Natural killer cell treated with Interleukin-12 subunit alpha and Interleukin-12 subunit beta and Interleukin-15 and Interleukin-18, amount 100 ng/mL, for 72 hours (primary cell): Measurements from ENCODE around the gene GIMAP2. TPM values are rescaled to one million over a fixed set of nuclear protein-coding genes. Genes with fewer than 3 reads are reported as not detected.

Experiments
- ATAC-seq, 2 donors: fragments of 150-1000 bp; cut with Tn5 transposase in 1 of 2; sonication (Bioruptor Pico), chemical (Tn5 transposase) in 1 of 2; 2 replicates each; pipeline ENCODE4 v1.10.0; 2021
- DNase-seq: peaks from one replicate; pipeline ENCODE4 v3.0.0; 2022; ENCODE audit warnings: low spot score
- H3K27ac Mint-ChIP-seq, 2 donors: 1 replicate in 1 of 2; 2 replicates in 1 of 2; pipeline ENCODE4 v1.8.0; 2022; ENCODE audit warnings: mixed read lengths in 2 of 2, mild to moderate bottlenecking in 1 of 2, moderate library complexity in 1 of 2
- H3K27me3 Mint-ChIP-seq, 2 donors: 1 replicate in 1 of 2; 2 replicates in 1 of 2; pipeline ENCODE4 v1.8.0; 2022; ENCODE audit warnings: mixed read lengths in 2 of 2
- H3K36me3 Mint-ChIP-seq: one replicate; pipeline ENCODE4 v1.8.0; 2022; ENCODE audit warnings: mixed read lengths
- H3K4me1 Mint-ChIP-seq, 2 donors: 1 replicate in 1 of 2; 2 replicates in 1 of 2; pipeline ENCODE4 v1.8.0; 2022; ENCODE audit warnings: low read depth in 2 of 2, mixed read lengths in 2 of 2, mild to moderate bottlenecking in 1 of 2
- H3K4me3 Mint-ChIP-seq: one replicate; pipeline ENCODE4 v1.8.0; 2022; ENCODE audit warnings: mixed read lengths
- H3K9me3 Mint-ChIP-seq: 2 replicates; pipeline ENCODE4 v1.8.0; 2022; ENCODE audit warnings: mixed read lengths
- total RNA-seq, 2 donors: library from RNA; stranded (reverse); gene quantifications; one replicate each; pipeline ENCODE4 v1.2.3, GENCODE V29; 2022

The GIMAP2 gene
- total RNA-seq, 2 donors from 2014 or later, result 26.1 to 39.2 TPM

DNA sequence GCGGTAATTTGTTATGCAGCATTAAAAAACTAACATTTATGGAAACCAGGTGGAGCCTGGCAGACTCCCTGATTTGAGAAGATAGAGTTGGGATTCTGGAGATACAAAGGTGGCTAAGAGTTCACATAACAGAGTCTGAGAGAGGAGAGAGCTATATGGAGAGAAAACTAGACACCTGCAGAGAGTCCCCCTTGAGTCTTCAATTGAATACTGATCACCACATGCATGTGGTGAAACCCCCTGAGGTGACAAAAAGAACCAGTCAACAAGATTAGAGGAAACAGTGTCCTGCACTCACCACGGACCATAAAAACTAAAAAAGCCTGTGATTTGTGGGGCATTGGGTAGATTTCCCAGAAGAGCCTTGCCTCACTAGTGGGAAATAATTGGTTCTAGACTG is 10.1 kb downstream of the GIMAP2 start:
- Mint-ChIP-seq H3K27ac (peak overlapping the region; percentile 38 to 70), H3K4me3 (peak overlapping the region; percentile 34), H3K36me3 (peaks cover 66% of the 10 kb centered on the region), H3K27me3 (no peaks in the 10 kb centered on the region), H3K4me1 (peaks cover 11 to 26% of the 10 kb centered on the region in 2 donors), H3K9me3 (peaks cover 26% of the 10 kb centered on the region)
- DNase-seq (no peak), ATAC-seq (peak; percentile 53 to 60)

DNA sequence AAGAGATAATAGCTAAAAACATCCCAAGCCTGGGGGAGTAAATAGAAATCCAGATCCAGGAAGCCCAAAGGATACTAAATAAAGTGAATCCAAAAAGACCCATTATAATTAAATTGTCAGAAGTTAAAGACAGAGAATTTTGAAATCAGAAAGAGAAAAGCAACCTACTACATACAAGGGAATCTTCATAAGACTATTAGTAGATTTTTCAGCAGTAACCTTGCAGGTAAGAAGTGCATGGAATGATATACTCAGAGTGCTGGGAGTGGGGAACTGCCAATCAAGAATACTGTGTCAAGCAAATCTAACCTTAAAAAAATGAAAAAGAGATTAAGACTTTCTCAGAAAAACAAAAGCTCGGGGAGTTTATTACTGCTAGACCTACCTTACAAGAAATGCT is 17.7 kb downstream of the GIMAP2 start:
- Mint-ChIP-seq H3K27ac (no peak overlapping the region), H3K9me3 (peaks cover 43% of the 10 kb centered on the region), H3K4me3 (no peak overlapping the region), H3K4me1 (peaks cover 0 to 3% of the 10 kb centered on the region in 2 donors), H3K27me3 (no peaks in the 10 kb centered on the region), H3K36me3 (peaks cover 74% of the 10 kb centered on the region)
- ATAC-seq (no peak), DNase-seq (no peak)

DNA sequence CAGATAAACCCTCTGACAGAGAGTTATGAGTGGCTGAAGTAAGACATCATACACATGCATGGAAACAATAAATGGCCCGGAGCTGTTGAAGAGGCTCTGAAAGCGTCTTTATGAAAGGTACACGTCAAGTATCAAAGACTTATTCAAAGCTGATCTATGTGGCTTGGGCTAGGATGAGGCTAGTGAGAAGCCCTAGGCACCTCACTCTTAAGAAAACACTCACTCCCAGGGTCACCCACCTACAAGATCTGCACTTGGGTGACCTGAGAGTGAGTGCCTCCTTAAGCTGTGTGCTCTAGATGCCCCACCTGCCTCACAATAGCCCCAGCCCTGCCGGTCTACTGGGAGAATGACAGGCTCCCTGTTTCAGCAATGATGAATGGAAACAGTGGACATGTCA is 29.8 kb downstream of the GIMAP2 start:
- peaks cover 12% of the 10 kb centered on the region for H3K9me3 Mint-ChIP-seq
- peaks cover 43% of the 10 kb centered on the region for H3K36me3 Mint-ChIP-seq
- H3K4me1 Mint-ChIP-seq, result peaks cover 50 to 68% of the 10 kb centered on the region in 2 donors
- no peaks in the 10 kb centered on the region for H3K27me3 Mint-ChIP-seq
- peak overlapping the region; percentile 81 for H3K4me3 Mint-ChIP-seq
- DNase-seq (no peak), ATAC-seq (no peak)
- H3K27ac Mint-ChIP-seq, result peak overlapping the region; percentile 99

DNA sequence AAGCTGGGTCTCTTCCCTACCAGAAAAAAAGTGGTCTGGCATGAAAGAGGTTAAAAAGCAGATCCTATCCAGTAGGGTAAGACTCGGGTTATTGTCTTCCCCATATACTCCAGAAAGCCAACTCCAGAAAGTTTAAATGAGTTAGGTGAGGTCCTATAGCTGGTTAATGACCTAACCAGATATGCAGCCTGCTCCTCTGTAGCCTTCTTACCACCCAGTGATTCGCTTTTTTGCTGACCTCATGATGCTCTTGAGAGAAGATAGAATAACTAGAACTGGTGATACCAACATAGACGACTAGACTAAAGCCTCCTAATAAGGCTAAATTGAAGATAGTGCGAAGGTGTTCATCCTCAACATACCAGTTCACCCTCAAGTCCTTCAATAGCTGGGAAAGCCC is 30.2 kb downstream of the GIMAP2 start:
- peak in 1 of 2 donors; percentile 65 for ATAC-seq
- Mint-ChIP-seq H3K27ac (peak overlapping the region; percentile 99), H3K36me3 (peaks cover 43% of the 10 kb centered on the region)

DNA sequence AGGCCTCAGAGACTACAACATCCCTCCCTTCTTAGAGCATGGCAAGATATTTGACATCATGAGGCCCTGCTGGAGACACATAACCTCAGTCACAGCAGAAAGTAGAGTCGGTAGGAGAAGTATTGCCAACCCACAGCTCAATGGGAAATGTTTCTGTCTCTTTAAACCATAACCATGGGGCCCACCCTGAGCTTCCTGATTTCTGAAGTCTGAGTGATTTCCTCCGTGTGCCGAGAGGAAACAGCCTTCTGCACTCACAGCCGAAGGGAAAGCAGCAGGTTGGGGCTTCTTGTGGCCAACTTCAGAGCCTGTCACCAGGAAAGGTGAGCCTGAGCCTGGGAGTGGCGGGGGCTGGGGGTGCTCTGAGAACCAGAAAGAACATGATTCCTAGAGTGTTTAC is 30.9 kb downstream of the GIMAP2 start, which contains the start of gene GIMAP1:
Gene GIMAP1, plus strand, starts transcription at position 246 of the 400 bp plus-strand sequence. CDS start 2,435 bp downstream, outside the sequence.
- peak within 1 kb of the TSS; percentile 99 for H3K27ac Mint-ChIP-seq
- peaks cover 12% of the 10 kb centered on the region for H3K9me3 Mint-ChIP-seq
- H3K36me3 Mint-ChIP-seq, result peaks cover 50% of the 10 kb centered on the region
- DNase-seq (peak; percentile 67), ATAC-seq (peak; percentile 80 to 87)
- H3K27me3 Mint-ChIP-seq, result no peaks in the 10 kb centered on the region
- H3K4me3 Mint-ChIP-seq, result peak within 1 kb of the TSS; percentile 81
- H3K4me1 Mint-ChIP-seq, result peaks cover 54 to 73% of the 10 kb centered on the region in 2 donors

More for the DNA sequence above, 30.2 kb downstream of the GIMAP2 start:
- H3K9me3 Mint-ChIP-seq, result peaks cover 12% of the 10 kb centered on the region
- H3K4me1 Mint-ChIP-seq, result peaks cover 51 to 68% of the 10 kb centered on the region in 2 donors
- DNase-seq, result no peak
- H3K4me3 Mint-ChIP-seq, result peak overlapping the region; percentile 81
- H3K27me3 Mint-ChIP-seq, result no peaks in the 10 kb centered on the region

DNA sequence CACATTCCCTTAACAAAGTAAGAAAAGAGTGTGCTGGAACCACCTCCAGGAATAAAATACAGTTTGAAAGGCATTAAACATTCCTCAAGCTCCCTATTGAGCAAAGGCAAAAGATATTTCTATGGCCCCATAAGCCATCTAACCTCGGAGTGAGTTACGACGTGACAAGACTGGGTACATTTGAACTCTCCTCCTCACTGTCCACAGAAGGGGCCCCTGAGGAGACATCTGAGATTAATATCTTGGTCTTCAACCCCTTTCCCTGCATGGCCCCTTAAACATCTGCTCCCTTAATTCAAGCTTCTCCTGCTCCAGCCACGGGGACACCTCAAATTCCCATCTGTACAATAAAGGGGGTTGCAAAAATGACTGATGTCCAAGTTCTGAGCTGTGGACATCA is 31.4 kb downstream of the GIMAP2 start:
- Mint-ChIP-seq H3K27me3 (no peaks in the 10 kb centered on the region), H3K9me3 (peaks cover 12% of the 10 kb centered on the region), H3K27ac (peak overlapping the region; percentile 99), H3K4me1 (peaks cover 60 to 78% of the 10 kb centered on the region in 2 donors), H3K36me3 (peaks cover 54% of the 10 kb centered on the region), H3K4me3 (peak overlapping the region; percentile 81)
- ATAC-seq, result peak in 1 of 2 donors; percentile 43
- no peak for DNase-seq

DNA sequence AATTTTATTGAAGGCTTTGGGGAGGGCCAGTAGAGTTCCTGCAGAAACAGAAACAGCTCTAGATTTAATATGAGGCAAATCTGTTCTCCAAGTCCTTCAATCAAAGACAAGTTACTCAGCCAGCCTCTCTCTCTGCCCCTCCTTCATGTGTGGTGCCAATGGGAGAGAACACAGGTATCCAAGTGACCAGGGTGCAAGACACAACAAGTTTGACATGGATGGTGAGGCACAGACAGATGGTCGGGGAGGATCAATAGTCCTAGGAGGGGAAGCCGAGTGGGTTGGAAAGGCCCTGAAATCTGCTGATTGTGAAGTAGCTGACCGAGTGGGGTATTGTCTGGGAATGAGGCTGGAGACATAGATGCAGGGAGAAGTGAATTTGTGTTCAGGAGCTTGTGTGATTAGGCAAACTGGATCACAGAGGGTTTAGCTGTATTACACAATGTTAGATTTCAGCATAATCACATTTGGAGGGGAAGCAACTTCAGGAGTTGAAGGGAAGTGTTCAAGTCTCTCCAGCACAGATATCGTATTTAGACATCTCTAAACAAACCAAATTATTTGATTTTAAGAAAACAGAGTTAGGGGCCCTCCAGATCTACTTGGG is 32.4 kb downstream of the GIMAP2 start:
- peak overlapping the region; percentile 99 for H3K27ac Mint-ChIP-seq
- H3K4me1 Mint-ChIP-seq, result peaks cover 66 to 80% of the 10 kb centered on the region in 2 donors
- peaks cover 8% of the 10 kb centered on the region for H3K9me3 Mint-ChIP-seq
- ATAC-seq (no peak), DNase-seq (no peak)
- H3K27me3 Mint-ChIP-seq, result no peaks in the 10 kb centered on the region
- H3K36me3 Mint-ChIP-seq, result peaks cover 50% of the 10 kb centered on the region
- H3K4me3 Mint-ChIP-seq, result peak overlapping the region; percentile 81

DNA sequence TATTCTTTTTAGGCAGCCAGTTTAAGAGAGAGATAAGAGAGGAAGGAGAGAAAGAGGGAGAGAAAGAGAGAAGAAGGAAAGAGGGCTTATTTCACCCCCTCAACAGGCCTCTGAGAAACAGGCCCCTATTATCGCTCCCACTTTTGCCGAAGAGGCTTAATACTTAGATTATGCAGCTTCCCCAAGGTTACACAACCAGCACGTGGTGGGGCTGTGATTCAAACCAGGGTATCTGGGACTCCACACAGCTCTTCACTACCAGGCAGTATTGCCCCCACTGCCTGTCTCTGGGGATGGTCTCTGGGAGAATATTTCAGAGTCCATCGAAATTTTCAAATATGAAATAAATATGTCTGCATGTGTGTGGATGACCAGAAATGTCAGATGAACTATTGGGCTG is 33.9 kb downstream of the GIMAP2 start:
- DNase-seq (no peak), ATAC-seq (no peak)
- Mint-ChIP-seq H3K4me3 (peak overlapping the region; percentile 81), H3K9me3 (peaks cover 4% of the 10 kb centered on the region), H3K4me1 (peaks cover 70 to 83% of the 10 kb centered on the region in 2 donors), H3K36me3 (peaks cover 58% of the 10 kb centered on the region), H3K27ac (peak overlapping the region; percentile 99), H3K27me3 (no peaks in the 10 kb centered on the region)

DNA sequence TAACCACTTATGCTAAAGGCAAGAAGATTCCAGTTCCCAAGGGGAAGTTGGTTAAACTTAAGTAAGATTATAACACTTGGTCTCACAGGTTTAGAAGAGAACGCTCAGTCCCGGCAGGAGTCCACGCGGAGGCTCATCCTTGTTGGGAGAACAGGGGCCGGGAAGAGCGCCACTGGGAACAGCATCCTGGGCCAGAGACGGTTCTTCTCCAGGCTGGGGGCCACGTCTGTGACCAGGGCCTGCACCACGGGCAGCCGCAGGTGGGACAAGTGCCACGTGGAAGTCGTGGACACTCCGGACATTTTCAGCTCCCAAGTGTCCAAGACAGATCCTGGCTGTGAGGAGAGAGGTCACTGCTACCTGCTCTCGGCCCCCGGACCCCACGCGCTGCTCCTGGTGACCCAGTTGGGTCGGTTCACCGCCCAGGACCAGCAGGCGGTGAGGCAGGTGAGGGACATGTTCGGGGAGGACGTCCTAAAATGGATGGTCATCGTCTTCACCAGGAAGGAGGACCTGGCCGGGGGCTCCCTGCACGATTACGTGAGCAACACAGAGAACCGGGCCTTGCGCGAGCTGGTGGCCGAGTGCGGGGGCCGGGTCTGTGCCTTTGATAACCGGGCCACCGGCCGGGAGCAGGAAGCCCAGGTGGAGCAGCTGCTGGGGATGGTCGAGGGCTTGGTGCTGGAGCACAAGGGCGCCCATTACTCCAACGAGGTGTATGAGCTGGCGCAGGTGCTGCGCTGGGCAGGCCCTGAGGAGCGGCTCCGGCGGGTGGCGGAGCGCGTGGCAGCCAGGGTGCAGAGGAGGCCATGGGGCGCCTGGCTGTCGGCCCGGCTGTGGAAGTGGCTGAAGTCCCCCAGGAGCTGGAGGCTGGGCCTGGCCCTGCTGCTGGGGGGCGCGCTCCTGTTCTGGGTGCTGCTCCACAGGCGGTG is 34.7 kb downstream of the GIMAP2 start:
- ATAC-seq, result no peak
- peaks cover 59% of the 10 kb centered on the region for H3K36me3 Mint-ChIP-seq
- H3K4me3 Mint-ChIP-seq, result peak overlapping the region; percentile 81
- DNase-seq, result no peak
- H3K27ac Mint-ChIP-seq, result peak overlapping the region; percentile 99
- no peaks in the 10 kb centered on the region for H3K9me3 Mint-ChIP-seq
- H3K4me1 Mint-ChIP-seq, result peaks cover 66 to 75% of the 10 kb centered on the region in 2 donors
- H3K27me3 Mint-ChIP-seq, result no peaks in the 10 kb centered on the region

DNA sequence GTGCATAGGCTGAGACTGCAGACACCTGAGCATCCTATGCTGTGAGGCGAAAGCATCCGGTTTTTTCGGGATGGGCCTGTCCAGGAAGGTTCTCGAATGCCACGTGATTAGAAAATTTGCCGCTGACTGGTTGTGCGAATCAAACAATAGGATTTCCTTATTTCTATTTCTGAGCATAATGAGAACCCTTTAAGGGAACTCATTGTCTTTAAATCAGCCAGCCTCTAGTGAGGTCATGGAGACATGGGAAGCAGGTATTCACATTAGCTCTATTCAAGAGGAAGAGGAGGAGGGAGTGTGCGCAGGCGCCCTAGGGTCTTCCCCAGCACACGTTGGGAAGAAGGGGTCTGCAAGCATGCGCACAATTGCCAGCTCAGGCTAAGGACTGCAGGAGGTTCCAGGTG is 36.5 kb downstream of the GIMAP2 start:
- ATAC-seq (no peak), DNase-seq (no peak)
- Mint-ChIP-seq H3K9me3 (no peaks in the 10 kb centered on the region), H3K27ac (peak overlapping the region; percentile 40 to 60), H3K27me3 (no peaks in the 10 kb centered on the region), H3K36me3 (peaks cover 60% of the 10 kb centered on the region), H3K4me3 (no peak overlapping the region), H3K4me1 (peaks cover 56 to 57% of the 10 kb centered on the region in 2 donors)

DNA sequence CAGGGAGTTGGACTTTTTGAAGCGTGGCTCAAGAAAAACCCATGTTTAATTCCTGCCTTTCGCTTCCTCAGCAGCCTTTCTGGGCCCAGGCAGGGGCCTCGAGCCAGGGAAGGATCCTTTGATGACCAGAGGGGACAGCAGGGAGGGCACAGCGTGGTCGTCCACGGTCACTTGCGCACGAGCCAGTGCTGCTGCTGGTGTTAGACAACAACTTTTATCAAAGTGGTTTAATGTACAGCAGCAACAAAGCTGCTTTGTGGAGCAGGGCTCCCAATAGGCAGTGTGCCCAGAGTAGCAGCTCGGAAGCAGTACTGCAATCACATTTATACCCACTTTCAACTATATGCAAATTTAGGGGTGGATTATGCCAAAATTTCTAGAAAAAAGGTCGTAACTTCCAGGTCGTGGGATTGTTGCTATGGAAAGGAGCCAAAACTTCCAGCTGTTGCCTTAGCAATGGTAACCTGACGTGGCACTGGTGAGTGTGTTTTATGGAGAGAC is 37.0 kb downstream of the GIMAP2 start:
- Mint-ChIP-seq H3K36me3 (peaks cover 62% of the 10 kb centered on the region), H3K27me3 (no peaks in the 10 kb centered on the region), H3K9me3 (peaks cover under 1% of the 10 kb centered on the region), H3K4me3 (no peak overlapping the region), H3K27ac (peak overlapping the region; percentile 40 to 60), H3K4me1 (peaks cover 54 to 59% of the 10 kb centered on the region in 2 donors)
- no peak for ATAC-seq
- DNase-seq, result no peak

DNA sequence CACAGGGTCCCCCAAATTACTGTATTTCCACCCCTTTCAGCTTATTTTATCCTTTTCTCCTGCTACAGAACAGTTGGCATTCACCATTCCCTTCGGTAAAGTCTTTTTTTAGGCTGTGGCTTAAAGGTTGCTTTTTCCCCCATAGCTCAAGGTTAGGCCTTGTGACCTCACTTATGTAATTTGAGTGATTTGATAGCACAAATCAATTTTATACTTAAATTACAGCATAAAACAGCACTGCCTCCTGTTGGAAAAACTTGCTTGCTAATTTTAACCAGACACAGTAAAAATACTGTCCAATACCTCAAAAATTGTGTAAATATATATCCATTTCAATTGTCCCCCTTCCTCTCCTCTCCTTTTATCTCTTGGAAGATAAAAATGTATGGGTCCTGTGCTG is 38.0 kb downstream of the GIMAP2 start:
- Mint-ChIP-seq H3K4me1 (peaks cover 52 to 56% of the 10 kb centered on the region in 2 donors), H3K9me3 (peaks cover 8% of the 10 kb centered on the region), H3K4me3 (no peak overlapping the region), H3K27ac (peak overlapping the region; percentile 14 to 40), H3K27me3 (no peaks in the 10 kb centered on the region), H3K36me3 (peaks cover 67% of the 10 kb centered on the region)
- DNase-seq, result no peak
- no peak for ATAC-seq

DNA sequence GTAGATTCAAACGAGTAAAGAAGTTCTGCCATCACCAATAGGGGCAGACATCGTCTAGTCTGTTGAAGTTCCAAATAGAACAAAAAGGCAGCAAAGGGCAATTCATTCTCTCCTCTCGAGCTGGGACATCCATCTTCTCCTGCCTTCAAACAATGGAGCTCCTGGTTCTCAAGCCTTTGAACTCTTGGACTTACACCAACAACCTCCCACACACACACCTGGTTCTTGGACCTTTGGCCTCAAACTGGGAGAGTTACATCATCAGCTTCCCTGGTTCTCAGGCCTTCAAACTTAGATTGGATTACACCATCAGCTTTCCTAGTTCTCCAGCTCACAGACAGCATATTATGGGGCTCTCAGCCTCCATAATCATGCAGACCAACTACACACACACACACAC is 41.9 kb downstream of the GIMAP2 start:
- DNase-seq (no peak), ATAC-seq (no peak)
- no peak overlapping the region for H3K4me3 Mint-ChIP-seq
- peaks cover 11% of the 10 kb centered on the region for H3K9me3 Mint-ChIP-seq
- peak overlapping the region; percentile 52 to 66 for H3K27ac Mint-ChIP-seq
- H3K36me3 Mint-ChIP-seq, result peaks cover 43% of the 10 kb centered on the region
- peaks cover 46 to 48% of the 10 kb centered on the region in 2 donors for H3K4me1 Mint-ChIP-seq
- H3K27me3 Mint-ChIP-seq, result no peaks in the 10 kb centered on the region
